ENCODE data around the gene SETD3.

GRCh38 chr14:99471731-99472130, 8.9 kb downstream of the SETD3 start:
- TF ChIP-seq CTCF (IDR thresholded peaks at IDR 0.05): no peak
- no peak for TF ChIP-seq POLR2AphosphoS5 (IDR thresholded peaks at IDR 0.05)
- TF ChIP-seq POLR2A (IDR thresholded peaks at IDR 0.05): no peak

Data from upper lobe of left lung (tissue), 4 donors.